Stomach (tissue), 9 donors: ENCODE data around the gene CXCL12. TPM values are rescaled to one million over a fixed set of nuclear protein-coding genes. Genes with fewer than 3 reads are reported as not detected.

Experiments used
- DNase-seq, 2 donors: peaks; one replicate each; pipeline versions ENCODE4 v3.0.0 to v3.0.0-alpha.2; 2013 to 2019
- H3K27ac ChIP-seq, 5 donors: fragments of 200-600 bp in 4 of 5; sonication (generic) in 4 of 5; one replicate each; pipeline ENCODE4 v1.5.1; 2013 to 2019; ENCODE audit warnings: mild to moderate bottlenecking in 1 of 5, moderate library complexity in 1 of 5
- H3K27me3 ChIP-seq, 3 donors: fragments of 200-600 bp; sonication (generic); one replicate each; pipeline ENCODE4 v1.5.1; 2017 to 2019; ENCODE audit warnings: mixed run types in 1 of 3
- H3K36me3 ChIP-seq, 4 donors: fragments of 200-600 bp; sonication (generic); 1 replicate in 3 of 4; 2 replicates in 1 of 4; pipeline ENCODE4 v1.5.1; 2016 to 2019
- H3K4me1 ChIP-seq, 4 donors: fragments of 200-600 bp; sonication (generic); one replicate each; pipeline ENCODE4 v1.5.1; 2016 to 2019
- H3K4me3 ChIP-seq, 4 donors: fragments of 200-600 bp; sonication (generic) in 3 of 4; one replicate each; pipeline ENCODE4 v1.5.1; 2016 to 2019; ENCODE audit warnings: mild to moderate bottlenecking in 1 of 4
- H3K9me3 ChIP-seq, 4 donors: fragments of 200-600 bp; sonication (generic); one replicate each; pipeline ENCODE4 v1.5.1; 2016 to 2019
- CTCF ChIP-seq, 7 experiments: fragments of 450-650 bp in 4 of 7; fragments of 200-600 bp in 3 of 7; sonication (generic) in 3 of 7; IDR thresholded peaks; one replicate each; pipeline ENCODE4 v1.5.1; 2016 to 2019; ENCODE audit warnings: antibody characterized with exemption in 7 of 7, control low read depth in 2 of 7, mild to moderate bottlenecking in 1 of 7
- EP300 ChIP-seq: sonication (generic); formaldehyde crosslinking; IDR thresholded peaks from one replicate; pipeline ENCODE4 v1.6.1; 2017; ENCODE audit warnings: antibody characterized with exemption
- POLR2A ChIP-seq, 4 donors: fragments of 450-650 bp; IDR thresholded peaks; one replicate each; pipeline ENCODE4 v1.6.1; 2016; ENCODE audit warnings: antibody characterized with exemption in 4 of 4, control low read depth in 2 of 4, mild to moderate bottlenecking in 1 of 4, moderate library complexity in 1 of 4
- POLR2AphosphoS5 ChIP-seq, 3 donors: sonication (generic); formaldehyde crosslinking; IDR thresholded peaks; one replicate each; pipeline ENCODE4 v1.6.1; 2016; ENCODE audit warnings: antibody characterized with exemption in 3 of 3
- WGBS, 5 donors: extraction: QIAGEN DNeasy Blood & Tissue Kit in 3 of 5; methylation state at CpG; one replicate each; pipeline versions ENCODE4 v1.1.5 to v1.1.7; 2013 to 2018; 5-methylcytosine and 5-hydroxymethylcytosine counted together
- intact Hi-C: fragments of 100-400 bp; cut with DNase I; formaldehyde crosslinking; loops from one replicate; pipeline ENCODE4 v1.15.1; 2023; ENCODE audit warnings: low total_unique reads
- polyA plus RNA-seq, 3 donors: library from polyadenylated mRNA; stranded (reverse); fragments of 200-250 nt; gene quantifications; one replicate each; pipeline ENCODE4 v1.2.3, GENCODE V29; 2013
- total RNA-seq, 5 donors: library from RNA; depleted of rRNA; stranded (reverse); fragments of >200 nt; gene quantifications; one replicate each; pipeline versions ENCODE4 v1.1.0 to v1.2.3, GENCODE V29; 2014 to 2016
- donor health status: healthy with polysubstance abuse.
- donor health status: Bipolar disorder and iron deficiency.
- donor health status: healthy.

Gene CXCL12
- total and polyA plus RNA-seq, 8 donors, result 5.8 to 52.3 (median 12.9) TPM

- no peaks in the 10 kb centered on the region for H3K9me3 ChIP-seq
- intact Hi-C loops, result no loop called here
- no peak for TF ChIP-seq POLR2A (IDR thresholded peaks at IDR 0.05)
- TF ChIP-seq EP300, result no peak
- no peak for TF ChIP-seq CTCF (IDR thresholded peaks at IDR 0.05)
- no peak for TF ChIP-seq POLR2AphosphoS5 (IDR thresholded peaks at IDR 0.05)
Observed at GRCh38 chr10:44332465-44332864, 52.4 kb downstream of the CXCL12 start.

GRCh38 chr10:44330431-44330830 is 54.5 kb downstream of the CXCL12 start:
- peaks cover 0 to 18% (median 7%) of the 10 kb centered on the region in 4 donors for H3K4me1 ChIP-seq
- TF ChIP-seq POLR2AphosphoS5 (IDR thresholded peaks at IDR 0.05), result peak in 1 of 3 donors; percentile 52
- no peak for TF ChIP-seq POLR2A (IDR thresholded peaks at IDR 0.05)
- no peak for TF ChIP-seq EP300
- no peak for TF ChIP-seq CTCF (IDR thresholded peaks at IDR 0.05)
- intact Hi-C loops, result no loop called here
- H3K27me3 ChIP-seq, result no peaks in the 10 kb centered on the region
- H3K4me3 ChIP-seq, result no peak overlapping the region
- H3K27ac ChIP-seq, result no peak overlapping the region
- no peaks in the 10 kb centered on the region for H3K36me3 ChIP-seq
- no peak for DNase-seq
- H3K9me3 ChIP-seq, result no peaks in the 10 kb centered on the region

More at GRCh38 chr10:44332465-44332864, 52.4 kb downstream of the CXCL12 start:
- H3K4me1 ChIP-seq, result peaks cover 0 to 11% (median 5%) of the 10 kb centered on the region in 4 donors
- H3K36me3 ChIP-seq, result no peaks in the 10 kb centered on the region
- H3K4me3 ChIP-seq, result no peak overlapping the region
- H3K27ac ChIP-seq, result no peak overlapping the region
- no peaks in the 10 kb centered on the region for H3K27me3 ChIP-seq
- 65 to 87% (median 70%) methylated on average over 6 to 7 of the region's 7 CpGs for WGBS, 5 donors
- DNase-seq, result no peak

GRCh38 chr10:44327461-44327860 is 57.4 kb downstream of the CXCL12 start:
- Histone ChIP-seq H3K27ac (no peak overlapping the region), H3K4me3 (no peak overlapping the region), H3K4me1 (peaks cover 0 to 22% (median 6%) of the 10 kb centered on the region in 4 donors), H3K36me3 (no peaks in the 10 kb centered on the region), H3K27me3 (no peaks in the 10 kb centered on the region), H3K9me3 (no peaks in the 10 kb centered on the region)
- WGBS, 5 donors, result 89 to 100% (median 97%) methylated on average over 2 of the region's 2 CpGs
- TF ChIP-seq POLR2A (IDR thresholded peaks at IDR 0.05), result no peak
- DNase-seq, result no peak
- intact Hi-C loops, result no loop called here
